GM23338 (cell line): ENCODE data around the gene ZNHIT1. TPM values are rescaled to one million over a fixed set of nuclear protein-coding genes. Genes with fewer than 3 reads are reported as not detected.

Source experiments
- ATAC-seq: fragments of 200-7000 bp; cut with Tn5 transposase; 3 replicates; pipeline ENCODE4 v1.9.1; 2020
- DNase-seq: peaks from one replicate; pipeline ENCODE4 v3.0.0-alpha.2; 2015; ENCODE audit warnings: low spot score
- H2AFZ ChIP-seq: fragments of 200-600 bp; sonication (generic); 2 replicates; pipeline ENCODE4 v1.8.0; 2016; ENCODE audit warnings: antibody characterized with exemption, mild to moderate bottlenecking, moderate library complexity
- H3F3A ChIP-seq: fragments of 200-600 bp; sonication (generic); replicated peaks from 2 replicates; pipeline ENCODE4 v1.8.0; 2017; ENCODE audit warnings: antibody characterized with exemption, mixed run types, low read depth
- H3K27ac ChIP-seq: fragments of 200-600 bp; sonication (generic); 2 replicates; pipeline ENCODE4 v1.6.1; 2016; ENCODE audit warnings: low read depth
- H3K27me3 ChIP-seq: fragments of 200-600 bp; sonication (generic); 2 replicates; pipeline ENCODE4 v1.8.0; 2016; ENCODE audit warnings: mild to moderate bottlenecking, mixed run types, moderate library complexity; ENCODE audit not compliant: insufficient read depth
- H3K36me3 ChIP-seq: fragments of 200-600 bp; sonication (generic); 2 replicates; pipeline ENCODE4 v1.8.0; 2016; ENCODE audit warnings: mild to moderate bottlenecking; ENCODE audit not compliant: insufficient read depth
- H3K4me1 ChIP-seq: fragments of 200-600 bp; sonication (generic); 2 replicates; pipeline ENCODE4 v1.8.0; 2016; ENCODE audit warnings: mild to moderate bottlenecking, moderate library complexity; ENCODE audit not compliant: insufficient read depth
- H3K4me2 ChIP-seq: fragments of 200-600 bp; sonication (generic); 2 replicates; pipeline ENCODE4 v1.7.1; 2017; ENCODE audit warnings: mixed run types
- H3K4me3 ChIP-seq: fragments of 200-600 bp; sonication (generic); 2 replicates; pipeline ENCODE4 v1.6.1; 2016; ENCODE audit warnings: mixed run types
- H3K79me2 ChIP-seq: fragments of 200-600 bp; sonication (generic); replicated peaks from 2 replicates; pipeline ENCODE4 v1.8.0; 2017; ENCODE audit warnings: mild to moderate bottlenecking; ENCODE audit not compliant: insufficient read depth
- H3K9me2 ChIP-seq: fragments of 200-600 bp; sonication (generic); 2 replicates; pipeline ENCODE4 v1.8.0; 2017; ENCODE audit not compliant: insufficient read depth
- H4K20me1 ChIP-seq: fragments of 200-600 bp; sonication (generic); replicated peaks from 2 replicates; pipeline ENCODE4 v1.8.0; 2017; ENCODE audit warnings: mild to moderate bottlenecking; ENCODE audit not compliant: insufficient read depth
- H3K27ac Mint-ChIP-seq: 2 replicates; pipeline ENCODE4 v1.8.0; 2020; ENCODE audit warnings: inconsistent platforms, mild to moderate bottlenecking, moderate library complexity, mixed read lengths
- H3K27me3 Mint-ChIP-seq: 3 replicates; pipeline ENCODE4 v1.8.0; 2022; ENCODE audit warnings: low read depth, mild to moderate bottlenecking, moderate library complexity, mixed read lengths, inconsistent platforms; ENCODE audit not compliant: insufficient read depth, poor library complexity
- H3K36me3 Mint-ChIP-seq: 3 replicates; pipeline ENCODE4 v1.8.0; 2021; ENCODE audit warnings: low read depth, mild to moderate bottlenecking, inconsistent platforms, moderate library complexity, mixed read lengths
- H3K4me1 Mint-ChIP-seq: 3 replicates; pipeline ENCODE4 v1.8.0; 2020; ENCODE audit warnings: mild to moderate bottlenecking, inconsistent platforms, mixed read lengths
- H3K4me3 Mint-ChIP-seq: 3 replicates; pipeline ENCODE4 v1.8.0; 2021; ENCODE audit warnings: moderate library complexity, mild to moderate bottlenecking, inconsistent platforms, mixed read lengths
- H3K9me3 Mint-ChIP-seq: 3 replicates; pipeline ENCODE4 v1.8.0; 2020; ENCODE audit warnings: moderate library complexity, mild to moderate bottlenecking, inconsistent platforms, mixed read lengths
- CREB1 ChIP-seq: fragments of 250-450 bp; sonication (Bioruptor Pico); IDR thresholded peaks from 2 replicates; pipeline ENCODE4 v1.5.0; 2020; ENCODE audit warnings: low read depth, mild to moderate bottlenecking, moderate library complexity
- JUNB ChIP-seq: IDR thresholded peaks from one replicate; pipeline ENCODE4 v1.6.1; 2016; ENCODE audit warnings: antibody characterized with exemption; ENCODE audit not compliant: unreplicated experiment
- NANOG ChIP-seq: IDR thresholded peaks from 2 replicates; pipeline ENCODE4 v1.6.1; 2016; ENCODE audit warnings: antibody characterized with exemption, borderline replicate concordance
- POLR2AphosphoS5 ChIP-seq: IDR thresholded peaks from 2 replicates; pipeline ENCODE4 v1.6.1; 2016; ENCODE audit warnings: antibody characterized with exemption, low read depth
- STAT1 ChIP-seq: IDR thresholded peaks from one replicate; pipeline ENCODE4 v1.6.1; 2016; ENCODE audit warnings: antibody characterized with exemption; ENCODE audit not compliant: unreplicated experiment
- ZNF114 ChIP-seq: fragments of 250-450 bp; sonication (Bioruptor Pico); IDR thresholded peaks from 2 replicates; pipeline ENCODE4 v1.5.0; 2020; ENCODE audit warnings: mild to moderate bottlenecking, moderate library complexity
- ZNF331 ChIP-seq: fragments of 250-450 bp; sonication (Bioruptor Pico); IDR thresholded peaks from 2 replicates; pipeline ENCODE4 v1.5.0; 2020; ENCODE audit warnings: low read depth, mild to moderate bottlenecking, moderate library complexity
- polyA plus RNA-seq: library from polyadenylated mRNA; unstranded; fragments of >200 nt; fragmentation: Nextera tagmentation; extraction: Ambion mirVana; gene quantifications from 2 replicates; pipeline ENCODE4 v1.2.1, GENCODE V29; 2016
- total RNA-seq: library from RNA; depleted of rRNA; stranded (reverse); fragments of >200 nt; shearing (Covaris generic); gene quantifications from 2 replicates; pipeline ENCODE4 v1.2.3, GENCODE V29; 2014
- TF ChIP-seq, protein P1 (sequence below), 2 experiments: fragments of 200-600 bp in 1 of 2; sonication (generic) in 1 of 2; conservative IDR thresholded peaks; 2 replicates each; pipeline versions ENCODE4 v1.5.1 to v1.6.1; 2016 to 2017; ENCODE audit warnings: antibody characterized with exemption in 2 of 2, low read depth in 2 of 2, mild to moderate bottlenecking in 2 of 2, moderate library complexity in 1 of 2
- TF ChIP-seq, protein P2 (sequence below): fragments of 250-450 bp; sonication (Bioruptor Pico); IDR thresholded peaks from 2 replicates; pipeline ENCODE4 v1.5.0; 2020; ENCODE audit warnings: mild to moderate bottlenecking, moderate library complexity

Gene ZNHIT1
- total and polyA plus RNA-seq, 2 experiments from 2014 or later: 64.6 to 113 TPM

DNA sequence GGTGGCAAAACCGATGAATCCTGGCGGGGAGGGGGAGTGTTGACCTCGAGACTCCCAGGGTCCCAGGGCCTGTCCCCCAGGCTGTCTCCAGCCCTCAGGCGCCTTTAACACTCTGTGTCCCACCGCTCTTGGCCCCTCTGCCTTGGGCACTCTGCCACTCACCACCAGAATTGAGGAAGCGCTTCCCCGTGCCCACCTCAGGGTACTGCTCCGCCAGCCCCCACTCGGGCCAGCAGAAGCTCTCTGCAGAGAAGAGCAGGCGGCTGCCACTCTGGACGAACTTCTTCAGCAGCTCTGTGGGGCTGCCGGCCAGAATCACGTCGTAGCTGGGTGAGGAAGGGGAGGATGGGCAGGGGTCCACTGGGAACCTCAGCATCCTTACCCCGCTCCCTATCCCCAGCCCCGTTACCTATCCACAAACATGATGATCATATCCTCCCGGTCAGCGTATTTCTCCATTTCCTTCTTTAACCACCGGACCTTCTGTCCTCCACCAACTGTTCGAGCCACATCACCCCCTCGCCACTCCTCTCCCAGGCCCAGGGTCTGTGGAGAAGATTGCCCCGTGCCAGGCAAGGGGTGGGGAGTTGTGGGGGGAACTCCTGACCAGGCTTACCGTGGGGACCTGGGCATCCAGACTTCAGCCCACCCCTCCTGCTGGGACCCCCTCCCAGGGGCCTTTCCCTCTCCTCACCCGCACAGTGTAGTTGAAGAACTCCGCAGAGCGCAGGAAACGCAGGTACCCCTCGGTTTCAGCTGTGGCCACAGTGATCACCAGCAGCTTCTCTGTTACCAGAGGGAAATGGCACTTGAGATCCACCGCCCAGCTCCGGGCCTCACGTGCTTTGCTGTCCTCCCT lies 1.7 kb upstream of the ZNHIT1 start:
- peak overlapping the region; percentile 77 for H3K4me2 ChIP-seq
- H4K20me1 ChIP-seq: 0 out of 2 replicates have a peak, but pooled peaks cover 4% of the 10 kb centered on the region
- Mint-ChIP-seq H3K4me3 (peak overlapping the region; percentile 97), H3K36me3 (peaks cover 5% of the 10 kb centered on the region), H3K27ac (no peak overlapping the region), H3K27me3 (peaks cover 12% of the 10 kb centered on the region), H3K4me1 (peaks cover 15% of the 10 kb centered on the region; the same call in 2 of the 3 replicates), H3K9me3 (no peaks in the 10 kb centered on the region)
- H3K79me2 ChIP-seq: peaks cover 32% of the 10 kb centered on the region
- H3K27me3 ChIP-seq: no peaks in the 10 kb centered on the region
- 0 out of 2 replicates have a peak, but pooled peaks cover 3% of the 10 kb centered on the region for H3F3A ChIP-seq
- peak overlapping the region; percentile 64 for H3K4me3 ChIP-seq
- TF ChIP-seq, protein P1, sequence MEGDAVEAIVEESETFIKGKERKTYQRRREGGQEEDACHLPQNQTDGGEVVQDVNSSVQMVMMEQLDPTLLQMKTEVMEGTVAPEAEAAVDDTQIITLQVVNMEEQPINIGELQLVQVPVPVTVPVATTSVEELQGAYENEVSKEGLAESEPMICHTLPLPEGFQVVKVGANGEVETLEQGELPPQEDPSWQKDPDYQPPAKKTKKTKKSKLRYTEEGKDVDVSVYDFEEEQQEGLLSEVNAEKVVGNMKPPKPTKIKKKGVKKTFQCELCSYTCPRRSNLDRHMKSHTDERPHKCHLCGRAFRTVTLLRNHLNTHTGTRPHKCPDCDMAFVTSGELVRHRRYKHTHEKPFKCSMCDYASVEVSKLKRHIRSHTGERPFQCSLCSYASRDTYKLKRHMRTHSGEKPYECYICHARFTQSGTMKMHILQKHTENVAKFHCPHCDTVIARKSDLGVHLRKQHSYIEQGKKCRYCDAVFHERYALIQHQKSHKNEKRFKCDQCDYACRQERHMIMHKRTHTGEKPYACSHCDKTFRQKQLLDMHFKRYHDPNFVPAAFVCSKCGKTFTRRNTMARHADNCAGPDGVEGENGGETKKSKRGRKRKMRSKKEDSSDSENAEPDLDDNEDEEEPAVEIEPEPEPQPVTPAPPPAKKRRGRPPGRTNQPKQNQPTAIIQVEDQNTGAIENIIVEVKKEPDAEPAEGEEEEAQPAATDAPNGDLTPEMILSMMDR (conservative IDR thresholded peaks at IDR 0.05; ENCODE audit: low read depth in 2 of 2): no peak
- TF ChIP-seq CREB1 (CRISPR knock-in tag) (no peak), STAT1 (no peak)
- no peaks in the 10 kb centered on the region for H3K36me3 ChIP-seq
- peaks cover 12% of the 10 kb centered on the region for H3K4me1 ChIP-seq
- DNase-seq (no peak), ATAC-seq (peak; percentile 3; the same call in 2 of the 3 replicates)
- H3K27ac ChIP-seq: no peak overlapping the region
- H3K9me2 ChIP-seq: no peaks in the 10 kb centered on the region
- H2AFZ ChIP-seq: peak overlapping the region; percentile 66; the same call in 1 of the 2 replicates

DNA sequence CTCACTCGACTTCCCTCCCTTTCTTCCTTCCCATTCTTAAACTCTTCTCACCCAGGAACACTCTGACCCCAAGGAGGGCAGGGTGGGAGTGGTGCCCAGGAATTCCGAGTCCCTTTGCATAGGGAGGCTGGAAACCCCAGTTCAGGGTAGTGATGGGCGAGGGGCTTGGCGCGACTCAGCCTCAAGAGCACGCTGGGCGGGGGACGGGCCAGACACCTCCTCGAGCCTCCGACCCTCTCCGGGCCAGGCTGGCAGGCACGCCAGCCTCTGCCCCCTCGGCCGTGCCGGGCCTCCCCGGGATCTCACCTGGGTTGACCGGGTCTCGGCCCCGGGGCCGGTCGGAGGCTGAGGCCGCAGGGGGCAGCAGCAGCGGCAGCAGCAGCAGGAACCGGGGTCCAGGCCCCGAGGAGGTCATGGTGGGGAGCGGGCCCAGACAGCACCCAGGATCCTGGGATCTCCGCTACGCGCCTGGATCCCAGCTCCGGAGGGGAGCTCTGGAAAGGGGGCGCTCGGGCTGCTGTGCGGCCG lies 1.0 kb upstream of the ZNHIT1 start:
- H3K4me3 ChIP-seq: peak overlapping the region; percentile 64
- peaks cover 14% of the 10 kb centered on the region for H3K27me3 Mint-ChIP-seq
- peak overlapping the region; percentile 97 for H3K4me3 Mint-ChIP-seq
- 0 out of 2 replicates have a peak, but pooled peaks cover 4% of the 10 kb centered on the region for H4K20me1 ChIP-seq
- H3K36me3 ChIP-seq: no peaks in the 10 kb centered on the region
- no peaks in the 10 kb centered on the region for H3K27me3 ChIP-seq
- peaks cover 5% of the 10 kb centered on the region for H3K36me3 Mint-ChIP-seq
- H3K4me1 ChIP-seq: peaks cover 12% of the 10 kb centered on the region
- H3K9me2 ChIP-seq: no peaks in the 10 kb centered on the region
- H3K9me3 Mint-ChIP-seq: no peaks in the 10 kb centered on the region
- H3F3A ChIP-seq: 0 out of 2 replicates have a peak, but pooled peaks cover 3% of the 10 kb centered on the region
- peak overlapping the region; percentile 77 for H3K4me2 ChIP-seq
- peaks cover 32% of the 10 kb centered on the region for H3K79me2 ChIP-seq
- ATAC-seq: peak; percentile 37
- no peak overlapping the region for H3K27ac ChIP-seq
- H2AFZ ChIP-seq: peak overlapping the region; percentile 66; the same call in 1 of the 2 replicates
- H3K4me1 Mint-ChIP-seq: peaks cover 20% of the 10 kb centered on the region; the same call in 2 of the 3 replicates
- no peak overlapping the region for H3K27ac Mint-ChIP-seq
- DNase-seq: peak; percentile 58
- no peak for TF ChIP-seq POLR2AphosphoS5
- TF ChIP-seq ZNF114 (CRISPR knock-in tag): no peak
- TF ChIP-seq, protein P2, sequence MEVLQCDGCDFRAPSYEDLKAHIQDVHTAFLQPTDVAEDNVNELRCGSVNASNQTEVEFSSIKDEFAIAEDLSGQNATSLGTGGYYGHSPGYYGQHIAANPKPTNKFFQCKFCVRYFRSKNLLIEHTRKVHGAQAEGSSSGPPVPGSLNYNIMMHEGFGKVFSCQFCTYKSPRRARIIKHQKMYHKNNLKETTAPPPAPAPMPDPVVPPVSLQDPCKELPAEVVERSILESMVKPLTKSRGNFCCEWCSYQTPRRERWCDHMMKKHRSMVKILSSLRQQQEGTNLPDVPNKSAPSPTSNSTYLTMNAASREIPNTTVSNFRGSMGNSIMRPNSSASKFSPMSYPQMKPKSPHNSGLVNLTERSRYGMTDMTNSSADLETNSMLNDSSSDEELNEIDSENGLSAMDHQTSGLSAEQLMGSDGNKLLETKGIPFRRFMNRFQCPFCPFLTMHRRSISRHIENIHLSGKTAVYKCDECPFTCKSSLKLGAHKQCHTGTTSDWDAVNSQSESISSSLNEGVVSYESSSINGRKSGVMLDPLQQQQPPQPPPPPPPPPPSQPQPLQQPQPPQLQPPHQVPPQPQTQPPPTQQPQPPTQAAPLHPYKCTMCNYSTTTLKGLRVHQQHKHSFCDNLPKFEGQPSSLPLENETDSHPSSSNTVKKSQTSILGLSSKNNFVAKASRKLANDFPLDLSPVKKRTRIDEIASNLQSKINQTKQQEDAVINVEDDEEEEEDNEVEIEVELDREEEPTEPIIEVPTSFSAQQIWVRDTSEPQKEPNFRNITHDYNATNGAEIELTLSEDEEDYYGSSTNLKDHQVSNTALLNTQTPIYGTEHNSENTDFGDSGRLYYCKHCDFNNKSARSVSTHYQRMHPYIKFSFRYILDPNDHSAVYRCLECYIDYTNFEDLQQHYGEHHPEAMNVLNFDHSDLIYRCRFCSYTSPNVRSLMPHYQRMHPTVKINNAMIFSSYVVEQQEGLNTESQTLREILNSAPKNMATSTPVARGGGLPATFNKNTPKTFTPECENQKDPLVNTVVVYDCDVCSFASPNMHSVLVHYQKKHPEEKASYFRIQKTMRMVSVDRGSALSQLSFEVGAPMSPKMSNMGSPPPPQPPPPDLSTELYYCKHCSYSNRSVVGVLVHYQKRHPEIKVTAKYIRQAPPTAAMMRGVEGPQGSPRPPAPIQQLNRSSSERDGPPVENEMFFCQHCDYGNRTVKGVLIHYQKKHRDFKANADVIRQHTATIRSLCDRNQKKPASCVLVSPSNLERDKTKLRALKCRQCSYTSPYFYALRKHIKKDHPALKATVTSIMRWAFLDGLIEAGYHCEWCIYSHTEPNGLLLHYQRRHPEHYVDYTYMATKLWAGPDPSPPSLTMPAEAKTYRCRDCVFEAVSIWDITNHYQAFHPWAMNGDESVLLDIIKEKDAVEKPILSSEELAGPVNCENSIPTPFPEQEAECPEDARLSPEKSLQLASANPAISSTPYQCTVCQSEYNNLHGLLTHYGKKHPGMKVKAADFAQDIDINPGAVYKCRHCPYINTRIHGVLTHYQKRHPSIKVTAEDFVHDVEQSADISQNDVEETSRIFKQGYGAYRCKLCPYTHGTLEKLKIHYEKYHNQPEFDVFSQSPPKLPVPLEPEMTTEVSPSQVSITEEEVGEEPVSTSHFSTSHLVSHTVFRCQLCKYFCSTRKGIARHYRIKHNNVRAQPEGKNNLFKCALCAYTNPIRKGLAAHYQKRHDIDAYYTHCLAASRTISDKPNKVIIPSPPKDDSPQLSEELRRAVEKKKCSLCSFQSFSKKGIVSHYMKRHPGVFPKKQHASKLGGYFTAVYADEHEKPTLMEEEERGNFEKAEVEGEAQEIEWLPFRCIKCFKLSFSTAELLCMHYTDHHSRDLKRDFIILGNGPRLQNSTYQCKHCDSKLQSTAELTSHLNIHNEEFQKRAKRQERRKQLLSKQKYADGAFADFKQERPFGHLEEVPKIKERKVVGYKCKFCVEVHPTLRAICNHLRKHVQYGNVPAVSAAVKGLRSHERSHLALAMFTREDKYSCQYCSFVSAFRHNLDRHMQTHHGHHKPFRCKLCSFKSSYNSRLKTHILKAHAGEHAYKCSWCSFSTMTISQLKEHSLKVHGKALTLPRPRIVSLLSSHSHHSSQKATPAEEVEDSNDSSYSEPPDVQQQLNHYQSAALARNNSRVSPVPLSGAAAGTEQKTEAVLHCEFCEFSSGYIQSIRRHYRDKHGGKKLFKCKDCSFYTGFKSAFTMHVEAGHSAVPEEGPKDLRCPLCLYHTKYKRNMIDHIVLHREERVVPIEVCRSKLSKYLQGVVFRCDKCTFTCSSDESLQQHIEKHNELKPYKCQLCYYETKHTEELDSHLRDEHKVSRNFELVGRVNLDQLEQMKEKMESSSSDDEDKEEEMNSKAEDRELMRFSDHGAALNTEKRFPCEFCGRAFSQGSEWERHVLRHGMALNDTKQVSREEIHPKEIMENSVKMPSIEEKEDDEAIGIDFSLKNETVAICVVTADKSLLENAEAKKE (CRISPR knock-in tag): no peak
- no peak for TF ChIP-seq NANOG
- TF ChIP-seq CREB1 (CRISPR knock-in tag): no peak
- no peak for TF ChIP-seq ZNF331 (CRISPR knock-in tag)
- TF ChIP-seq, protein P1 (conservative IDR thresholded peaks at IDR 0.05; ENCODE audit: low read depth in 2 of 2): no peak
- TF ChIP-seq JUNB: no peak
